GM12878 (cell line): ENCODE data around the gene CCDC186.

Source experiments
- BRCA1 ChIP-seq: IDR thresholded peaks from 2 replicates; pipeline ENCODE4 v1.6.1; 2011; ENCODE audit warnings: low read depth, low read length, improper control_type of control experiment
- FOS ChIP-seq: IDR thresholded peaks from 3 replicates; pipeline ENCODE4 v1.6.1; 2011; ENCODE audit warnings: borderline replicate concordance; ENCODE audit not compliant: insufficient read length; ENCODE audit errors: extremely low read depth
- GABPA ChIP-seq: IDR thresholded peaks from 2 replicates; pipeline ENCODE4 v1.6.1; 2014; ENCODE audit warnings: antibody characterized with exemption, low read depth, mild to moderate bottlenecking, inconsistent platforms
- NRF1 ChIP-seq: conservative IDR thresholded peaks from 2 replicates; pipeline ENCODE4 v1.6.1; 2011; ENCODE audit warnings: mild to moderate bottlenecking, low read depth, low read length, improper control_type of control experiment
- SMC3 ChIP-seq: IDR thresholded peaks from 2 replicates; pipeline ENCODE4 v1.6.1; 2011; ENCODE audit warnings: low read length, improper control_type of control experiment, borderline replicate concordance
- TF ChIP-seq, protein P1 (sequence below): IDR thresholded peaks from 2 replicates; pipeline ENCODE4 v1.6.1; 2011; ENCODE audit warnings: borderline replicate concordance, low read depth, mild to moderate bottlenecking, moderate library complexity, low read length; ENCODE audit not compliant: insufficient read depth, poor library complexity, severe bottlenecking
- TF ChIP-seq, protein P2 (sequence below), 3 experiments: IDR thresholded peaks in 2 of 3; conservative IDR thresholded peaks in 1 of 3; 2 replicates each; pipeline ENCODE4 v1.5.1; 2011; ENCODE audit warnings: low read depth in 3 of 3, low read length in 3 of 3, mild to moderate bottlenecking in 3 of 3, control low read depth in 2 of 3, moderate library complexity in 2 of 3, inconsistent platforms in 1 of 3, mixed read lengths in 1 of 3; ENCODE audit not compliant: control insufficient read depth in 2 of 3, insufficient read depth in 1 of 3; ENCODE audit errors: extremely low read depth in 1 of 3

- TF ChIP-seq SMC3 (no peak), GABPA (no peak), BRCA1 (no peak), NRF1 (no peak), FOS (no peak)
- TF ChIP-seq, protein P1, sequence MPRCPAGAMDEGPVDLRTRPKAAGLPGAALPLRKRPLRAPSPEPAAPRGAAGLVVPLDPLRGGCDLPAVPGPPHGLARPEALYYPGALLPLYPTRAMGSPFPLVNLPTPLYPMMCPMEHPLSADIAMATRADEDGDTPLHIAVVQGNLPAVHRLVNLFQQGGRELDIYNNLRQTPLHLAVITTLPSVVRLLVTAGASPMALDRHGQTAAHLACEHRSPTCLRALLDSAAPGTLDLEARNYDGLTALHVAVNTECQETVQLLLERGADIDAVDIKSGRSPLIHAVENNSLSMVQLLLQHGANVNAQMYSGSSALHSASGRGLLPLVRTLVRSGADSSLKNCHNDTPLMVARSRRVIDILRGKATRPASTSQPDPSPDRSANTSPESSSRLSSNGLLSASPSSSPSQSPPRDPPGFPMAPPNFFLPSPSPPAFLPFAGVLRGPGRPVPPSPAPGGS = no peak
- TF ChIP-seq, protein P2, sequence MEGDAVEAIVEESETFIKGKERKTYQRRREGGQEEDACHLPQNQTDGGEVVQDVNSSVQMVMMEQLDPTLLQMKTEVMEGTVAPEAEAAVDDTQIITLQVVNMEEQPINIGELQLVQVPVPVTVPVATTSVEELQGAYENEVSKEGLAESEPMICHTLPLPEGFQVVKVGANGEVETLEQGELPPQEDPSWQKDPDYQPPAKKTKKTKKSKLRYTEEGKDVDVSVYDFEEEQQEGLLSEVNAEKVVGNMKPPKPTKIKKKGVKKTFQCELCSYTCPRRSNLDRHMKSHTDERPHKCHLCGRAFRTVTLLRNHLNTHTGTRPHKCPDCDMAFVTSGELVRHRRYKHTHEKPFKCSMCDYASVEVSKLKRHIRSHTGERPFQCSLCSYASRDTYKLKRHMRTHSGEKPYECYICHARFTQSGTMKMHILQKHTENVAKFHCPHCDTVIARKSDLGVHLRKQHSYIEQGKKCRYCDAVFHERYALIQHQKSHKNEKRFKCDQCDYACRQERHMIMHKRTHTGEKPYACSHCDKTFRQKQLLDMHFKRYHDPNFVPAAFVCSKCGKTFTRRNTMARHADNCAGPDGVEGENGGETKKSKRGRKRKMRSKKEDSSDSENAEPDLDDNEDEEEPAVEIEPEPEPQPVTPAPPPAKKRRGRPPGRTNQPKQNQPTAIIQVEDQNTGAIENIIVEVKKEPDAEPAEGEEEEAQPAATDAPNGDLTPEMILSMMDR (IDR thresholded peaks at IDR 0.05 in 2 of 3, conservative IDR thresholded peaks at IDR 0.05 in 1 of 3; ENCODE audit: control insufficient read depth in 2 of 3, extremely low read depth in 1 of 3, insufficient read depth in 1 of 3, low read depth in 3 of 3, low read length in 3 of 3) = no peak
Measured at GRCh38 chr10:114179747-114180146, 5.7 kb upstream of the CCDC186 start.
